Prostate gland (tissue), 2 donors: ENCODE data around the gene MAP4K3.

Source experiments
- CTCF ChIP-seq, 4 experiments: fragments of 200-600 bp in 2 of 4; fragments of 450-650 bp in 2 of 4; sonication (generic) in 2 of 4; IDR thresholded peaks; 1 replicate in 3 of 4; 2 replicates in 1 of 4; pipeline ENCODE4 v1.5.1; 2016 to 2019; ENCODE audit warnings: antibody characterized with exemption in 4 of 4, mild to moderate bottlenecking in 2 of 4, moderate library complexity in 2 of 4
- POLR2A ChIP-seq: fragments of 450-650 bp; IDR thresholded peaks from one replicate; pipeline ENCODE4 v1.6.1; 2016; ENCODE audit warnings: antibody characterized with exemption, mild to moderate bottlenecking
- POLR2AphosphoS5 ChIP-seq: sonication (generic); formaldehyde crosslinking; IDR thresholded peaks from one replicate; pipeline ENCODE4 v1.6.1; 2017; ENCODE audit warnings: antibody characterized with exemption

- TF ChIP-seq CTCF (IDR thresholded peaks at IDR 0.05) (no peak), POLR2AphosphoS5 (no peak), POLR2A (no peak)
Observed at GRCh38 chr2:39383146-39383545, 53.9 kb downstream of the MAP4K3 start.
